Hepatocyte (in vitro differentiated cells): ENCODE data around the gene MAGEB17.

Source experiments
- CTCF ChIP-seq: fragments of 200-600 bp; sonication (generic); IDR thresholded peaks from 2 replicates; pipeline ENCODE4 v1.5.1; 2016; ENCODE audit warnings: antibody characterized with exemption, mild to moderate bottlenecking; ENCODE audit not compliant: poor library complexity
- EZH2 ChIP-seq: fragments of 200-600 bp; sonication (generic); IDR thresholded peaks from 2 replicates; pipeline ENCODE4 v1.6.1; 2016; ENCODE audit warnings: antibody characterized with exemption, mild to moderate bottlenecking, borderline replicate concordance
- EZH2phosphoT487 ChIP-seq: fragments of 200-600 bp; sonication (generic); IDR thresholded peaks from one replicate; pipeline ENCODE4 v1.6.1; 2018; ENCODE audit warnings: antibody characterized with exemption, mild to moderate bottlenecking, low read depth, moderate library complexity; ENCODE audit not compliant: unreplicated experiment, severe bottlenecking

DNA sequence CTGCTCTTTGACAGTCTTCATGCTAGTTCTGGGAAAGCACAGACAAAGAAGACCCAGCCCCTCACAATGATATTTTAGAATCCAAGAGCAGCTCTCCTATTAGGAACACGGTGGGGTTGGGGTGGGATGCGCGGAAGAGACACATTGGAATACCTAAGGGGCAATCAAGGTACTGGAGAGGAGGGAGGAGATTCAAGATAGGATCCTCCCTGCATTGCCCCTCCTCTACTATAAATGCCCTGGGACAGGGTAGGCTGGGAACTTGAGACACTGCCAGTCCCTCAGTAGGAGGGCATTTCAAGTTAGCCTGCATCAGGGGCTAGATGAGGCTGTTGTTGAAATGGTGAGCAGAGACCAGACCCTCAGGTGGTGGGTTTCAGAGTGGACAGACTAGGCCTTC lies 5.1 kb downstream of the MAGEB17 start:
- TF ChIP-seq CTCF (no peak), EZH2 (no peak), EZH2phosphoT487 (no peak)
